HG03064 (cell line): ENCODE results near the gene TMEM242.
"Not testable (repeated sequence)": the region's sequence is repeated elsewhere in the genome, so short reads cannot be mapped to it uniquely, and the experiment has no call there.

Source experiments
- ATAC-seq: cut with Tn5 transposase; IDR thresholded peaks from one replicate; pipeline ENCODE4 v1.9.1; 2021; ENCODE audit warnings: low read depth; ENCODE audit not compliant: unreplicated experiment

Gene TMEM242

GRCh38 chr6:157325069-157325805 lies 1.9 kb upstream of the TMEM242 start:
- no peak for ATAC-seq

- no peak for ATAC-seq
These were observed 614 bp upstream of the TMEM242 start for GRCh38 chr6:157323966-157324300.

- no peak for ATAC-seq
These were observed 496 bp downstream of the TMEM242 start for GRCh38 chr6:157322792-157323254.

- ATAC-seq = no peak
These were observed 6.2 kb downstream of the TMEM242 start for GRCh38 chr6:157316871-157317814.

- peak; percentile 88 for ATAC-seq
These were observed 8.5 kb downstream of the TMEM242 start for GRCh38 chr6:157314705-157315321.

- ATAC-seq = no peak
These were observed 9.5 kb downstream of the TMEM242 start for GRCh38 chr6:157313531-157314467.

- no peak for ATAC-seq
These were observed 10.6 kb downstream of the TMEM242 start for GRCh38 chr6:157312757-157313156.

GRCh38 chr6:157310693-157311092 lies 12.6 kb downstream of the TMEM242 start:
- ATAC-seq = not testable (repeated sequence)

- ATAC-seq = no peak
These were observed 15.7 kb downstream of the TMEM242 start for GRCh38 chr6:157307661-157308060.

- ATAC-seq = no peak
These were observed 17.4 kb downstream of the TMEM242 start for GRCh38 chr6:157305670-157306653.

GRCh38 chr6:157304899-157305663 lies 18.2 kb downstream of the TMEM242 start:
- no peak for ATAC-seq

- ATAC-seq = no peak
These were observed 20.6 kb downstream of the TMEM242 start for GRCh38 chr6:157302736-157303135.

GRCh38 chr6:157300436-157300835 lies 22.9 kb downstream of the TMEM242 start:
- no peak for ATAC-seq

- ATAC-seq = no peak
These were observed 23.3 kb downstream of the TMEM242 start for GRCh38 chr6:157300006-157300405.

GRCh38 chr6:157298216-157298724 lies 25.0 kb downstream of the TMEM242 start:
- no peak for ATAC-seq

GRCh38 chr6:157294654-157295053 lies 28.7 kb downstream of the TMEM242 start:
- no peak for ATAC-seq

- ATAC-seq = no peak
These were observed 29.5 kb downstream of the TMEM242 start for GRCh38 chr6:157293780-157294179.

- ATAC-seq = no peak
These were observed 31.1 kb downstream of the TMEM242 start for GRCh38 chr6:157292202-157292601.
